H1 (cell line): ENCODE data around the gene CLPTM1L. TPM values are rescaled to one million over a fixed set of nuclear protein-coding genes. Genes with fewer than 3 reads are reported as not detected.

Experiments used
- CTCF ChIA-PET: fragments of 300-600 bp; sonication (Branson Sonifier 250); formaldehyde crosslinking; loops from one replicate; lab custom pipeline; 2021; ENCODE audit not compliant: partially characterized antibody; lab: Charles Lee
- POLR2A ChIA-PET: fragments of 300-600 bp; sonication (Branson Sonifier 250); formaldehyde crosslinking; loops from one replicate; lab custom pipeline; 2021; ENCODE audit warnings: inconsistent platforms; ENCODE audit not compliant: partially characterized antibody; lab: Charles Lee
- DNase-seq, 2 experiments: peaks; one replicate each; pipeline versions ENCODE4 v3.0.0 to v3.0.0-alpha.2; 2010 to 2022; ENCODE audit warnings: low spot score in 2 of 2, low read depth in 1 of 2, mixed read lengths in 1 of 2
- FAIRE-seq: peaks from 2 replicates; lab custom pipeline; 2011; peaks lifted over from hg19 to GRCh38; lab: Jason Lieb, UNC
- H2AFZ ChIP-seq: 2 replicates; pipeline ENCODE4 v1.8.1; 2012; ENCODE audit warnings: low read length, inconsistent platforms
- H2AK5ac ChIP-seq: 2 replicates; pipeline ENCODE4 v1.6.1; 2013; ENCODE audit warnings: low read depth, low read length
- H2BK120ac ChIP-seq: replicated peaks from 2 replicates; pipeline ENCODE3; 2013; ENCODE audit warnings: low read depth, low read length, inconsistent platforms
- H2BK12ac ChIP-seq: 2 replicates; pipeline ENCODE4 v1.6.1; 2013; ENCODE audit warnings: low read depth, low read length
- H2BK15ac ChIP-seq: 2 replicates; pipeline ENCODE4 v1.6.1; 2013; ENCODE audit warnings: low read length
- H2BK20ac ChIP-seq: 2 replicates; pipeline ENCODE4 v1.6.1; 2013; ENCODE audit warnings: low read length
- H2BK5ac ChIP-seq: 2 replicates; pipeline ENCODE4 v1.6.1; 2013; ENCODE audit warnings: low read depth, low read length
- H3K14ac ChIP-seq: 2 replicates; pipeline ENCODE4 v1.6.1; 2013; ENCODE audit warnings: inconsistent platforms; ENCODE audit not compliant: insufficient read length
- H3K18ac ChIP-seq: 2 replicates; pipeline ENCODE4 v1.6.1; 2013; ENCODE audit warnings: low read length; ENCODE audit errors: extremely low read depth
- H3K23ac ChIP-seq: 2 replicates; pipeline ENCODE4 v1.6.1; 2013; ENCODE audit warnings: inconsistent platforms; ENCODE audit not compliant: insufficient read length
- H3K23me2 ChIP-seq: 2 replicates; pipeline ENCODE4 v1.6.1; 2013; ENCODE audit warnings: low read depth, low read length
- H3K27ac ChIP-seq: 2 replicates; pipeline ENCODE4 v1.6.1; 2011; ENCODE audit warnings: low read depth, low read length, inconsistent platforms
- H3K27me3 ChIP-seq, 4 experiments: replicated peaks in 1 of 4; 1 replicate in 1 of 4; 2 replicates in 3 of 4; pipeline versions ENCODE4 v1.6.1 to v1.8.1; 2011 to 2013; ENCODE audit warnings: low read length in 3 of 4, mild to moderate bottlenecking in 3 of 4, inconsistent platforms in 2 of 4, mixed read lengths in 2 of 4, moderate library complexity in 1 of 4; ENCODE audit not compliant: control insufficient read depth in 3 of 4, insufficient read depth in 3 of 4; ENCODE audit errors: extremely low read depth in 1 of 4
- H3K36me3 ChIP-seq, 4 experiments: 2 replicates each; pipeline versions ENCODE4 v1.6.1 to v1.8.1; 2011 to 2013; ENCODE audit warnings: mild to moderate bottlenecking in 4 of 4, low read length in 3 of 4, moderate library complexity in 2 of 4, control low read depth in 1 of 4, inconsistent platforms in 1 of 4; ENCODE audit not compliant: insufficient read depth in 4 of 4, control insufficient read depth in 2 of 4
- H3K4ac ChIP-seq: replicated peaks from 2 replicates; pipeline ENCODE3; 2013; ENCODE audit warnings: low read length, low read depth, mixed read lengths, inconsistent platforms; ENCODE audit not compliant: insufficient read length
- H3K4me1 ChIP-seq, 4 experiments: replicated peaks in 1 of 4; 1 replicate in 1 of 4; 2 replicates in 3 of 4; pipeline versions ENCODE4 v1.6.1 to v1.8.1; 2011 to 2013; ENCODE audit warnings: low read length in 3 of 4, inconsistent platforms in 2 of 4, mixed read lengths in 1 of 4; ENCODE audit not compliant: insufficient read depth in 4 of 4, control insufficient read depth in 3 of 4
- H3K4me2 ChIP-seq, 2 experiments: 2 replicates each; pipeline versions ENCODE4 v1.6.1 to v1.8.1; 2011 to 2013; ENCODE audit warnings: low read depth in 2 of 2, low read length in 2 of 2, control low read depth in 1 of 2, inconsistent platforms in 1 of 2, mild to moderate bottlenecking in 1 of 2; ENCODE audit not compliant: insufficient read depth in 1 of 2
- H3K4me3 ChIP-seq, 4 experiments: fragments of 200-600, 300-600 bp in 1 of 4; sonication (generic), shearing (Covaris generic), sonication (Bioruptor Twin) in 1 of 4; 2 replicates each; pipeline versions ENCODE4 v1.5.1 to v1.8.1; 2011 to 2016; ENCODE audit warnings: low read length in 4 of 4, low read depth in 3 of 4, control low read depth in 2 of 4, inconsistent platforms in 2 of 4, mild to moderate bottlenecking in 2 of 4, mixed read lengths in 1 of 4, moderate library complexity in 1 of 4; ENCODE audit not compliant: insufficient read depth in 2 of 4; ENCODE audit errors: extremely low read depth in 1 of 4
- H3K56ac ChIP-seq: replicated peaks from 2 replicates; pipeline ENCODE3; 2013; ENCODE audit warnings: low read depth, mild to moderate bottlenecking, mixed read lengths, low read length, inconsistent platforms; ENCODE audit not compliant: insufficient read length
- H3K79me1 ChIP-seq: 2 replicates; pipeline ENCODE4 v1.6.1; 2013; ENCODE audit warnings: low read depth, low read length, control low read depth
- H3K79me2 ChIP-seq, 2 experiments: 2 replicates each; pipeline versions ENCODE4 v1.6.1 to v1.8.1; 2012 to 2013; ENCODE audit warnings: low read length in 2 of 2, mild to moderate bottlenecking in 2 of 2, inconsistent platforms in 1 of 2; ENCODE audit not compliant: insufficient read depth in 2 of 2, control insufficient read depth in 1 of 2
- H3K9ac ChIP-seq, 4 experiments: replicated peaks in 1 of 4; 1 replicate in 1 of 4; 2 replicates in 3 of 4; pipeline versions ENCODE4 v1.6.1 to v1.8.1; 2011 to 2013; ENCODE audit warnings: low read depth in 3 of 4, low read length in 3 of 4, control low read depth in 2 of 4, mild to moderate bottlenecking in 2 of 4, moderate library complexity in 2 of 4, inconsistent platforms in 1 of 4; ENCODE audit errors: extremely low read depth in 1 of 4
- H3K9me3 ChIP-seq, 2 experiments: 2 replicates each; pipeline versions ENCODE4 v1.6.1 to v1.8.1; 2012 to 2013; ENCODE audit warnings: mild to moderate bottlenecking in 2 of 2, moderate library complexity in 2 of 2, control low read depth in 1 of 2, inconsistent platforms in 1 of 2, low read depth in 1 of 2, low read length in 1 of 2, mixed read lengths in 1 of 2; ENCODE audit not compliant: insufficient read depth in 2 of 2
- H4K20me1 ChIP-seq, 2 experiments: replicated peaks in 1 of 2; 2 replicates each; pipeline versions ENCODE3 to v1.8.1; 2011 to 2013; ENCODE audit warnings: inconsistent platforms in 2 of 2, low read length in 2 of 2, mild to moderate bottlenecking in 1 of 2; ENCODE audit not compliant: insufficient read depth in 2 of 2, control insufficient read depth in 1 of 2
- H4K5ac ChIP-seq: 2 replicates; pipeline ENCODE4 v1.6.1; 2013; ENCODE audit warnings: low read length, low read depth, mixed read lengths, inconsistent platforms; ENCODE audit not compliant: insufficient read length
- H4K8ac ChIP-seq: 2 replicates; pipeline ENCODE4 v1.8.0; 2013; ENCODE audit warnings: mild to moderate bottlenecking, moderate library complexity, low read length, inconsistent platforms; ENCODE audit not compliant: insufficient read depth; ENCODE audit errors: extremely low read depth
- H4K91ac ChIP-seq: replicated peaks from 2 replicates; pipeline ENCODE3; 2013; ENCODE audit warnings: low read length, mixed read lengths, inconsistent platforms; ENCODE audit not compliant: insufficient read length
- CEBPB ChIP-seq: IDR thresholded peaks from 2 replicates; pipeline ENCODE4 v1.6.1; 2012; ENCODE audit warnings: low read depth, low read length
- CTBP2 ChIP-seq: IDR thresholded peaks from 2 replicates; pipeline ENCODE4 v1.7.0; 2011; ENCODE audit warnings: borderline replicate concordance, mild to moderate bottlenecking, moderate library complexity, mixed read lengths, low read length; ENCODE audit not compliant: insufficient read depth, insufficient read length
- GABPA ChIP-seq: IDR thresholded peaks from 2 replicates; pipeline ENCODE4 v1.6.1; 2011; ENCODE audit warnings: mild to moderate bottlenecking, low read length, moderate library complexity, borderline replicate concordance; ENCODE audit not compliant: insufficient read depth
- HDAC6 ChIP-seq: IDR thresholded peaks from one replicate; pipeline ENCODE4 v1.7.1; 2012; ENCODE audit warnings: low read depth, mild to moderate bottlenecking, inconsistent platforms, low read length, moderate library complexity
- NANOG ChIP-seq: IDR thresholded peaks from 2 replicates; pipeline ENCODE4 v1.6.1; 2011; ENCODE audit warnings: low read length, low read depth, mild to moderate bottlenecking, inconsistent platforms; ENCODE audit not compliant: insufficient read depth, poor library complexity, severe bottlenecking
- SIX5 ChIP-seq: IDR thresholded peaks from 2 replicates; pipeline ENCODE4 v1.6.1; 2011; ENCODE audit warnings: mild to moderate bottlenecking, low read depth, low read length
- TAF7 ChIP-seq: optimal IDR thresholded peaks from 2 replicates; pipeline ENCODE3; 2011; ENCODE audit warnings: low read depth, mild to moderate bottlenecking, inconsistent platforms, low read length, moderate library complexity, borderline replicate concordance
- YY1 ChIP-seq: IDR thresholded peaks from 2 replicates; pipeline ENCODE4 v1.6.1; 2011; ENCODE audit warnings: low read depth, mild to moderate bottlenecking, low read length
- WGBS, 2 experiments: shearing (Covaris generic) in 1 of 2; methylation state at CpG; one replicate each; pipeline versions ENCODE4 v1.1.6 to v1.1.7; 2013 to 2015; ENCODE audit warnings: low lambda C conversion rate in 2 of 2, mixed read lengths in 2 of 2, inconsistent platforms in 1 of 2, low coverage in 1 of 2, missing lambda C conversion rate in 1 of 2; ENCODE audit not compliant: insufficient replicate concordance in 2 of 2, insufficient coverage in 1 of 2, insufficient read length in 1 of 2; ENCODE audit errors: extremely low coverage in 1 of 2, missing lambda C conversion rate in 1 of 2; 5-methylcytosine and 5-hydroxymethylcytosine counted together
- polyA plus RNA-seq, 7 experiments: library from polyadenylated mRNA; depleted of rRNA in 3 of 7; stranded (reverse) in 5 of 7; unstranded in 2 of 7; fragments of >200 nt in 5 of 7; fragments of 200-250 nt in 2 of 7; gene quantifications; 1 replicate in 5 of 7; 2 replicates in 1 of 7; 4 replicates in 1 of 7; pipeline versions ENCODE4 v1.2.1 to v1.2.3, GENCODE V29; 2011 to 2013; ENCODE audit warnings: missing spikeins in 2 of 7, mixed read lengths in 2 of 7
- total RNA-seq: library from RNA; stranded (reverse); fragmentation: NEBNext Ultra II Directional; extraction: Animal tissue kit (Norgen Biotek cat#: 25700); gene quantifications from 2 replicates; pipeline ENCODE4 v1.2.1, GENCODE V29; 2021
- TF ChIP-seq, protein P1 (sequence below), 3 experiments: IDR thresholded peaks; 1 replicate in 2 of 3; 2 replicates in 1 of 3; pipeline versions ENCODE4 v1.5.1 to v1.6.1; 2011; ENCODE audit warnings: low read length in 3 of 3, mild to moderate bottlenecking in 3 of 3, inconsistent platforms in 2 of 3, low read depth in 1 of 3, moderate library complexity in 1 of 3; ENCODE audit not compliant: insufficient read depth in 1 of 3; ENCODE audit errors: control extremely low read depth in 1 of 3

Gene CLPTM1L
- total and polyA plus RNA-seq, 2 of the 8 experiments (the other 6 are each of a cell fraction or from before 2014, with no cell fraction given), result 102 to 119 TPM

DNA sequence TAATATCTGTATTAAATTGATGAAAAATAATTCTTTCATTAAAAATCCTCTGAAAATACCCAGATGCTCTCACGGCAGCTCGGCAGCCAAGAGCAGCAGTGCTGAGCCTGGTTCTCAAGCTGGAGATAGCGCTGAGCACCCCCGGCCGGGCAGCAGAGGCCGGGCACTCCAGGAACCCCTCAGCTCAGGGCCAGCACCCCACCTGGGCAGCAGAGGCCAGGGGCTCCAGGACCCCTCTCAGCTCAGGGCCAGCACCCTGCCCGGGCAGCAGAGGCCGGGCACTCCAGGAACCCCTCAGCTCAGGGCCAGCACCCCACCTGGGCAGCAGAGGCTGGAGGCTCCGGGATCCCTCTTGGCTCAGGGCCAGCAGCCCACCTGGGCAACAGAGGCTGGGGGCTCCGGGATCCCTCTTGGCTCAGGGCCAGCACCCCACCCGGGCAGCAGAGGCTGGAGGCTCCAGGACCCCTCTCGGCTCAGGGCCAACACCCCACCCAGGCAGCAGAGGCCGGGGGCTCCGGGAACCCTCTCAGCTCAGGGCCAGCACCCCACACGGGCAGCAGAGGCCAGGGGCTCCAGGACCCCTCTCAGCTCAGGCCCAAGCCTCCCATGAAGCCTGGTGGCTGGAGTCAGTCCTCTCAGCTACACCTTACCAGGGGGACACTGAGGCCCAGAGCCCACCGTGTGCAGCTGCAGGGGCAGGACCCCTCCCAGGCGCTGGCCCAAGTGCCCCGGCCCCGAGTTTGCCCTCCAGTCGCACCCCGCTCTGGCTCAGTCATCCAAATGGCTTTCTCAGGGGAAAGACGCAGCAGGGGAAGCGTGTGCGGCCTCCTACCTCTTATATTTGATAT, 21.7 kb downstream of the CLPTM1L start:
- Histone ChIP-seq H2AFZ (no peak overlapping the region), H4K91ac (no peak overlapping the region), H3K4me3 (no peak overlapping the region), H3K23me2 (no peaks in the 10 kb centered on the region), H3K36me3 (peaks cover 17 to 67% (median 52%) of the 10 kb centered on the region in 4 experiments), H4K5ac (no peak overlapping the region), H3K27ac (no peak overlapping the region), H3K56ac (no peak overlapping the region), H3K4me1 (no peaks in the 10 kb centered on the region), H3K4me2 (no peak overlapping the region), H3K14ac (no peak overlapping the region), H3K27me3 (no peaks in the 10 kb centered on the region), H3K79me1 (no peaks in the 10 kb centered on the region; the same call in 1 of the 2 replicates), H2BK12ac (no peak overlapping the region), H2BK15ac (no peak overlapping the region), H2BK120ac (no peak overlapping the region), H4K8ac (no peak overlapping the region; the same call in 1 of the 2 replicates), H3K9ac (no peak overlapping the region), H3K79me2 (no peaks in the 10 kb centered on the region), H3K9me3 (no peaks in the 10 kb centered on the region), H3K4ac (no peak overlapping the region), H2BK5ac (no peak overlapping the region), H2BK20ac (no peak overlapping the region), H4K20me1 (peaks cover 2 to 14% of the 10 kb centered on the region in 2 experiments), H3K18ac (no peak overlapping the region), H2AK5ac (no peak overlapping the region), H3K23ac (no peak overlapping the region)
- DNase-seq (no peak), FAIRE-seq (no peak)
- ChIA-PET POLR2A (interaction anchor here (0.5 kb wide), 1 partner anchor 12 kb away, joined by 3 read pairs; no protein-coding TSS in a partner anchor), CTCF (interaction anchor here (0.6 to 2.1 kb wide), 8 partner anchors 12 to 145 kb away, joined by 3 to 5 read pairs (median 3); no protein-coding TSS in a partner anchor)
- 96% methylated on average over 22 of the region's 24 CpGs; no CpG with 5 or more reads in 1 of the 2 experiments for WGBS, 2 experiments
- TF ChIP-seq CTBP2 (no peak), GABPA (no peak), NANOG (no peak), TAF7 (no peak), SIX5 (no peak), HDAC6 (no peak), CEBPB (no peak), YY1 (no peak)
- TF ChIP-seq, protein P1, sequence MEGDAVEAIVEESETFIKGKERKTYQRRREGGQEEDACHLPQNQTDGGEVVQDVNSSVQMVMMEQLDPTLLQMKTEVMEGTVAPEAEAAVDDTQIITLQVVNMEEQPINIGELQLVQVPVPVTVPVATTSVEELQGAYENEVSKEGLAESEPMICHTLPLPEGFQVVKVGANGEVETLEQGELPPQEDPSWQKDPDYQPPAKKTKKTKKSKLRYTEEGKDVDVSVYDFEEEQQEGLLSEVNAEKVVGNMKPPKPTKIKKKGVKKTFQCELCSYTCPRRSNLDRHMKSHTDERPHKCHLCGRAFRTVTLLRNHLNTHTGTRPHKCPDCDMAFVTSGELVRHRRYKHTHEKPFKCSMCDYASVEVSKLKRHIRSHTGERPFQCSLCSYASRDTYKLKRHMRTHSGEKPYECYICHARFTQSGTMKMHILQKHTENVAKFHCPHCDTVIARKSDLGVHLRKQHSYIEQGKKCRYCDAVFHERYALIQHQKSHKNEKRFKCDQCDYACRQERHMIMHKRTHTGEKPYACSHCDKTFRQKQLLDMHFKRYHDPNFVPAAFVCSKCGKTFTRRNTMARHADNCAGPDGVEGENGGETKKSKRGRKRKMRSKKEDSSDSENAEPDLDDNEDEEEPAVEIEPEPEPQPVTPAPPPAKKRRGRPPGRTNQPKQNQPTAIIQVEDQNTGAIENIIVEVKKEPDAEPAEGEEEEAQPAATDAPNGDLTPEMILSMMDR (IDR thresholded peaks at IDR 0.05; ENCODE audit: control extremely low read depth in 1 of 3, insufficient read depth in 1 of 3, low read depth in 1 of 3, low read length in 3 of 3), result no peak
